ENCODE measurements around the gene IL17F. TPM values are rescaled to one million over a fixed set of nuclear protein-coding genes. Genes with fewer than 3 reads are reported as not detected.

The IL17F gene
- polyA plus RNA-seq (not detected in 2 replicates), polyA minus RNA-seq (not detected in 2 replicates)

DNA sequence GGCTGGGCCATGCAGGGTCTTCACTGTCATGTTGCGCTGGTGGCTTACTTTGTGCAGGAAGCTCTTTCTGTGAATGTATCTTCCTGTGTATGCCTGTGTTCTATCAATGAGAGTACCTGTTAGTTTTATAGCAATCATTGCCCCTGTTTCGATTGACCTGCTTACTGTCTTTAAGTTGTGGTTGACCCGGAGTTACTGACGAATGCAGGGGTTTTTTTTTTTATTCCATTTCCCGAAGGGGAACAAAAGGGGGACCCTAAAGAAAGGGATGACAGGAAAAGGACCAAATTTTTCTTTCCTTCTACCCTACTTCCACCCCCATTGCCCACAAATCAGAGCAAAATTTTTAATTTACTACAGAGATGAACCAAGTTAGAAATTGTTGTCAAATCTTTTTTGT is at the start of gene IL17F:
Gene IL17F, minus strand, starts transcription at position 101 of the 400 bp plus-strand sequence. Its CDS starts 71 bp downstream, at position 30.
- Histone ChIP-seq H3F3A (ENCODE audit: insufficient read depth, low read length, poor library complexity, severe bottlenecking) (no peaks in the 10 kb centered on the region), H3K9me2 (ENCODE audit: insufficient read depth, low read length) (no peaks in the 10 kb centered on the region), H3K9me3 (ENCODE audit: low read length) (no peaks in the 10 kb centered on the region), H3K9ac (ENCODE audit: low read length) (no peak within 1 kb of the TSS), H2AFZ (ENCODE audit: low read depth, low read length) (no peak within 1 kb of the TSS), H3K27me3 (ENCODE audit: insufficient read depth, low read depth, low read length) (no peaks in the 10 kb centered on the region), H4K20me1 (ENCODE audit: insufficient read depth) (no peaks in the 10 kb centered on the region), H3K4me2 (ENCODE audit: low read length) (no peak within 1 kb of the TSS), H3K4me3 (ENCODE audit: low read length) (no peak within 1 kb of the TSS), H3K79me2 (replicated peaks; ENCODE audit: insufficient read depth, low read length) (no peaks in the 10 kb centered on the region), H3K27ac (ENCODE audit: low read length) (no peak within 1 kb of the TSS), H3K36me3 (ENCODE audit: insufficient read depth, low read length) (no peaks in the 10 kb centered on the region)
- TF ChIP-seq MXI1 (conservative IDR thresholded peaks at IDR 0.05; ENCODE audit: poor library complexity, severe bottlenecking) = no peak
- TF ChIP-seq EZH2 (IDR thresholded peaks at IDR 0.05; ENCODE audit: borderline replicate concordance, insufficient read depth, low read length, poor library complexity, severe bottlenecking) = no peak
- no peak for TF ChIP-seq POLR2AphosphoS5 (IDR thresholded peaks at IDR 0.05)
- TF ChIP-seq, protein P1, sequence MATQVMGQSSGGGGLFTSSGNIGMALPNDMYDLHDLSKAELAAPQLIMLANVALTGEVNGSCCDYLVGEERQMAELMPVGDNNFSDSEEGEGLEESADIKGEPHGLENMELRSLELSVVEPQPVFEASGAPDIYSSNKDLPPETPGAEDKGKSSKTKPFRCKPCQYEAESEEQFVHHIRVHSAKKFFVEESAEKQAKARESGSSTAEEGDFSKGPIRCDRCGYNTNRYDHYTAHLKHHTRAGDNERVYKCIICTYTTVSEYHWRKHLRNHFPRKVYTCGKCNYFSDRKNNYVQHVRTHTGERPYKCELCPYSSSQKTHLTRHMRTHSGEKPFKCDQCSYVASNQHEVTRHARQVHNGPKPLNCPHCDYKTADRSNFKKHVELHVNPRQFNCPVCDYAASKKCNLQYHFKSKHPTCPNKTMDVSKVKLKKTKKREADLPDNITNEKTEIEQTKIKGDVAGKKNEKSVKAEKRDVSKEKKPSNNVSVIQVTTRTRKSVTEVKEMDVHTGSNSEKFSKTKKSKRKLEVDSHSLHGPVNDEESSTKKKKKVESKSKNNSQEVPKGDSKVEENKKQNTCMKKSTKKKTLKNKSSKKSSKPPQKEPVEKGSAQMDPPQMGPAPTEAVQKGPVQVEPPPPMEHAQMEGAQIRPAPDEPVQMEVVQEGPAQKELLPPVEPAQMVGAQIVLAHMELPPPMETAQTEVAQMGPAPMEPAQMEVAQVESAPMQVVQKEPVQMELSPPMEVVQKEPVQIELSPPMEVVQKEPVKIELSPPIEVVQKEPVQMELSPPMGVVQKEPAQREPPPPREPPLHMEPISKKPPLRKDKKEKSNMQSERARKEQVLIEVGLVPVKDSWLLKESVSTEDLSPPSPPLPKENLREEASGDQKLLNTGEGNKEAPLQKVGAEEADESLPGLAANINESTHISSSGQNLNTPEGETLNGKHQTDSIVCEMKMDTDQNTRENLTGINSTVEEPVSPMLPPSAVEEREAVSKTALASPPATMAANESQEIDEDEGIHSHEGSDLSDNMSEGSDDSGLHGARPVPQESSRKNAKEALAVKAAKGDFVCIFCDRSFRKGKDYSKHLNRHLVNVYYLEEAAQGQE (IDR thresholded peaks at IDR 0.05; ENCODE audit: borderline replicate concordance) = no peak
- TF ChIP-seq TAF1 (IDR thresholded peaks at IDR 0.05; ENCODE audit: low read depth) = no peak
- TF ChIP-seq RAD21 (conservative IDR thresholded peaks at IDR 0.05) = no peak
- TF ChIP-seq CTCF (IDR thresholded peaks at IDR 0.05; ENCODE audit: poor library complexity, severe bottlenecking) = no peak
- TF ChIP-seq EP300 (conservative IDR thresholded peaks at IDR 0.05; ENCODE audit: poor library complexity, severe bottlenecking) = no peak
- no peak for TF ChIP-seq SMC3 (conservative IDR thresholded peaks at IDR 0.05; ENCODE audit: poor library complexity)

- Histone ChIP-seq H4K20me1 (ENCODE audit: insufficient read depth) (no peaks in the 10 kb centered on the region), H3K27ac (ENCODE audit: low read length) (no peak overlapping the region), H3K27me3 (ENCODE audit: insufficient read depth, low read depth, low read length) (no peaks in the 10 kb centered on the region), H2AFZ (ENCODE audit: low read depth, low read length) (no peak overlapping the region), H3K36me3 (ENCODE audit: insufficient read depth, low read length) (no peaks in the 10 kb centered on the region), H3F3A (ENCODE audit: insufficient read depth, low read length, poor library complexity, severe bottlenecking) (no peaks in the 10 kb centered on the region), H3K9ac (ENCODE audit: low read length) (no peak overlapping the region), H3K9me2 (ENCODE audit: insufficient read depth, low read length) (no peaks in the 10 kb centered on the region), H3K4me3 (ENCODE audit: low read length) (no peak overlapping the region), H3K79me2 (replicated peaks; ENCODE audit: insufficient read depth, low read length) (no peaks in the 10 kb centered on the region), H3K4me2 (ENCODE audit: low read length) (no peak overlapping the region), H3K9me3 (ENCODE audit: low read length) (no peaks in the 10 kb centered on the region)
- TF ChIP-seq RAD21 (conservative IDR thresholded peaks at IDR 0.05) = no peak
- no peak for TF ChIP-seq SMC3 (conservative IDR thresholded peaks at IDR 0.05; ENCODE audit: poor library complexity)
- TF ChIP-seq POLR2AphosphoS5 (IDR thresholded peaks at IDR 0.05) = no peak
- TF ChIP-seq CTCF (IDR thresholded peaks at IDR 0.05; ENCODE audit: poor library complexity, severe bottlenecking) = no peak
- no peak for TF ChIP-seq MXI1 (conservative IDR thresholded peaks at IDR 0.05; ENCODE audit: poor library complexity, severe bottlenecking)
- no peak for TF ChIP-seq TAF1 (IDR thresholded peaks at IDR 0.05; ENCODE audit: low read depth)
- TF ChIP-seq EZH2 (IDR thresholded peaks at IDR 0.05; ENCODE audit: borderline replicate concordance, insufficient read depth, low read length, poor library complexity, severe bottlenecking) = no peak
- no peak for TF ChIP-seq EP300 (conservative IDR thresholded peaks at IDR 0.05; ENCODE audit: poor library complexity, severe bottlenecking)
- TF ChIP-seq, protein P1 (IDR thresholded peaks at IDR 0.05; ENCODE audit: borderline replicate concordance) = no peak
These were observed 48.8 kb upstream of the IL17F start for GRCh38 chr6:52293067-52293466.

Data from neural cell (in vitro differentiated cells).